K562 treated with DMSO at 1 percent for 48 hours (cell line): Measurements from ENCODE around the gene CTSA. TPM values are rescaled to one million over a fixed set of nuclear protein-coding genes. Genes with fewer than 3 reads are reported as not detected.

Source experiments
- total RNA-seq: library from RNA; unstranded; fragments of 300-600 nt; gene quantifications from 2 replicates; pipeline ENCODE4 v1.2.3, GENCODE V29; 2022; ENCODE audit warnings: low replicate concordance; ENCODE audit errors: extremely low read depth

The CTSA gene
- not detected in 2 replicates for total RNA-seq

GRCh38 chr20:45890985-45891983, at the start of gene CTSA, which contains the start of gene NEURL2:
Gene CTSA, plus strand, starts transcription at chr20:45891335. Its CDS starts 234 bp downstream, at chr20:45891569.
Gene NEURL2, minus strand, starts transcription at chr20:45891208. Its CDS starts 217 bp downstream, at chr20:45890991.

GRCh38 chr20:45857114-45857881, 33.8 kb upstream of the CTSA start, which contains the start of the genes ACOT8 and ZSWIM3:
Gene ACOT8, minus strand, starts transcription at chr20:45857392. Its CDS starts 77 bp downstream, at chr20:45857315.
Gene ZSWIM3, plus strand, starts transcription at chr20:45857614. Its CDS starts 212 bp downstream, at chr20:45857826.

DNA sequence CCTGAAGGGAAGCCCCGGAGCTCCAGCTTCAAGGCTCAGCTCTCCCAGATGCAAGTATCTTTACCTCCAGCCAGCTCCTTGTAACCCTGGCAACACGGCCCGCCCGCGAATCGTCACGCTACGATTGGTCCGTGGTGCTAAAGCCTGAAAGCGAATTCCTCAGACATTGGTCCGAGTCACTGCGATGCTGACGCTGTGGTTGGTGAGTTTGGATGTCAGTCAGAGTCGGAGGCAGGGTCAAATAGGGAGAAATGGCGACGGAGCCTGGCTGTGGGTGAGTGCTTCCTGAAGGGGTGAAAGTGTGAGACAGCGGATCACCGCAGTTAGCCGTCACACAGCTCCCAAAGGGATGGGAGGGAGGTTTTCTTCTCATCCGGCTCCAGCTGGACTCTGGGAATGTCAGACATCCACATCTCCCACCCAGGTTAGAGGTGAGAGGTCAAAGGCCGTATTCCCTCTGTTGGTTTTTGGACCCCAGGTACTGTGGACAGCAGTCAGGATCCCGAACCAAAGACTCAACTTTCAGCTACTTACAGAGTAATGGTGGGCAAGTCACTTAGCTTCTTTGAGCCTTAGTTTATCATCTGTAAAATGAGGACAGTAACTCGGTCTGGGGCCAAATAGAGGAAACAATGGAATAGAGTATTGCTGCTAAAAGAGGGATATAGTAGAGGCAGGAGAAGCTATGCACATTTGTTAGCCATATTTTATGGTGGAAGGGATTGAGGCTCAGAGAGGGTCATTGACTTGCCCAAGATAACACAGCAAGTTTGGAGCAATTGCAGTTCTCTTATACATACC, 9.9 kb upstream of the CTSA start, which contains the start of gene ZSWIM1:
Gene ZSWIM1 (plus strand): TSS at position 240 of the 801 bp plus-strand sequence. CDS start 1,366 bp downstream, outside the sequence.

DNA sequence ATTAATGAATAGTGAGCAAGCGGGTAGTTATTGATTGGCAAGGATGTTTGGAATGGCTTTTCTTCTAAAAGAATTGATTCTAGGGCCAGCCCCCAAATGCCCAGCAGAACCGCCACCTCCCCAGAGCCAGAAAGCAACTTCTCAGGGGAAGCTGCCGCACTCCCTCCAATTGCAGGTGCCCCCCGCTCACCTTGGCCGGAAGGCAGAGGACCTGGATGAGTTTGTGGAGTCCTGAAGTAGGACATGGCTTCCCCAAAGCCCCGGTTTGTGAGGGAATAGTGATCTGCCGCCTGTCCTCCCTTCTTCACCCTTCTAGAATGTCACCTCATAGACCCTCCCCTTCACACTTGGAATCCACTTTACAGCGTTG, 3.8 kb upstream of the CTSA start, which contains the start of gene SPATA25:
Gene SPATA25 (minus strand): TSS at position 277 of the 370 bp plus-strand sequence. CDS start 32 bp downstream, at position 245.

GRCh38 chr20:45911486-45912343, 20.6 kb downstream of the CTSA start, which contains the start of gene PLTP:
Gene PLTP, minus strand, starts transcription at chr20:45912155. Its CDS starts 703 bp downstream, at chr20:45911452.

GRCh38 chr20:45934586-45935415, 43.7 kb downstream of the CTSA start, which contains the start of gene PCIF1:
Gene PCIF1, plus strand, starts transcription at chr20:45934683. Its CDS starts 4,317 bp downstream, at chr20:45939000.

Other genes with a start within 250 kb of the CTSA start
- gene WFDC11, start 221.1 kb upstream of the CTSA start, total RNA-seq, result not detected in 2 replicates
- gene WFDC13, start 189.3 kb upstream of the CTSA start, total RNA-seq, result not detected in 2 replicates
- gene WFDC10B, start 186.3 kb upstream of the CTSA start, total RNA-seq, result not detected in 2 replicates
- gene SPINT4, start 169.0 kb upstream of the CTSA start, total RNA-seq, result not detected in 2 replicates
- gene WFDC3, start 99.5 kb upstream of the CTSA start, total RNA-seq, result not detected in 2 replicates
- gene DNTTIP1, start 99.4 kb upstream of the CTSA start, total RNA-seq, result not detected in 2 replicates
- gene UBE2C, start 78.7 kb upstream of the CTSA start, total RNA-seq, result not detected in 2 replicates
- not detected in 2 replicates for gene TNNC2, start 64.0 kb upstream of the CTSA start, total RNA-seq
- not detected in 2 replicates for gene SNX21, start 57.5 kb upstream of the CTSA start, total RNA-seq
- not detected in 2 replicates for gene ACOT8, start 33.9 kb upstream of the CTSA start, total RNA-seq
- not detected in 2 replicates for gene ZSWIM3, start 33.7 kb upstream of the CTSA start, total RNA-seq
- gene ZSWIM1, start 10.1 kb upstream of the CTSA start, total RNA-seq, result not detected in 2 replicates
- not detected in 2 replicates for gene SPATA25, start 3.7 kb upstream of the CTSA start, total RNA-seq
- not detected in 2 replicates for gene NEURL2, start 127 bp upstream of the CTSA start, total RNA-seq
- gene PLTP, start 20.8 kb downstream of the CTSA start, total RNA-seq, result not detected in 2 replicates
- gene PCIF1, start 43.3 kb downstream of the CTSA start, total RNA-seq, result not detected in 2 replicates
- not detected in 2 replicates for gene ZNF335, start 80.9 kb downstream of the CTSA start, total RNA-seq
- not detected in 2 replicates for gene MMP9, start 117.6 kb downstream of the CTSA start, total RNA-seq
- gene SLC12A5, start 137.9 kb downstream of the CTSA start, total RNA-seq, result not detected in 2 replicates
- not detected in 2 replicates for gene NCOA5, start 198.6 kb downstream of the CTSA start, total RNA-seq
- gene CD40, start 227.0 kb downstream of the CTSA start, total RNA-seq, result not detected in 2 replicates